CD14-positive monocyte (primary cell): ENCODE results near the gene NLRC3. TPM values are rescaled to one million over a fixed set of nuclear protein-coding genes. Genes with fewer than 3 reads are reported as not detected.

Experiments
- DNase-seq, 3 donors: peaks; one replicate each; pipeline ENCODE4 v3.0.0-alpha.2; 2011 to 2022
- H2AFZ ChIP-seq: 2 replicates; pipeline ENCODE4 v1.6.0; 2012; ENCODE audit warnings: mild to moderate bottlenecking, low read depth, low read length, inconsistent platforms; ENCODE audit not compliant: insufficient read depth, poor library complexity, severe bottlenecking
- H3K27ac ChIP-seq, 2 donors: 1 replicate in 1 of 2; 2 replicates in 1 of 2; pipeline ENCODE4 v1.5.1; 2012 to 2013; ENCODE audit warnings: low read length in 2 of 2, control low read depth in 1 of 2, inconsistent platforms in 1 of 2, low read depth in 1 of 2, mild to moderate bottlenecking in 1 of 2
- H3K27me3 ChIP-seq, 2 donors: one replicate each; pipeline versions ENCODE4 v1.6.0 to v1.6.1; 2011 to 2013; ENCODE audit warnings: low read length in 2 of 2; ENCODE audit not compliant: control insufficient read depth in 2 of 2, insufficient read depth in 2 of 2
- H3K36me3 ChIP-seq, 2 donors: replicated peaks in 1 of 2; 1 replicate in 1 of 2; 2 replicates in 1 of 2; pipeline versions ENCODE4 v1.5.1 to v1.6.1; 2012 to 2013; ENCODE audit warnings: low read length in 2 of 2, control low read depth in 1 of 2, inconsistent platforms in 1 of 2, mild to moderate bottlenecking in 1 of 2; ENCODE audit not compliant: insufficient read depth in 2 of 2, control insufficient read depth in 1 of 2
- H3K4me1 ChIP-seq, 2 donors: 1 replicate in 1 of 2; 2 replicates in 1 of 2; pipeline versions ENCODE4 v1.5.1 to v1.6.1; 2012 to 2013; ENCODE audit warnings: low read length in 2 of 2, control low read depth in 1 of 2, inconsistent platforms in 1 of 2, mild to moderate bottlenecking in 1 of 2, moderate library complexity in 1 of 2; ENCODE audit not compliant: insufficient read depth in 2 of 2, control insufficient read depth in 1 of 2
- H3K4me2 ChIP-seq: replicated peaks from 2 replicates; pipeline ENCODE3; 2012; ENCODE audit warnings: low read length, moderate library complexity, mild to moderate bottlenecking; ENCODE audit not compliant: poor library complexity, severe bottlenecking; ENCODE audit errors: extremely low read depth
- H3K4me3 ChIP-seq, 3 experiments: fragments of 200-600 bp in 1 of 3; sonication (generic) in 1 of 3; replicated peaks in 1 of 3; 1 replicate in 2 of 3; 2 replicates in 1 of 3; pipeline ENCODE4 v1.5.1; 2011 to 2013; ENCODE audit warnings: low read length in 3 of 3, mild to moderate bottlenecking in 3 of 3, control low read depth in 2 of 3, low read depth in 2 of 3, inconsistent platforms in 1 of 3, moderate library complexity in 1 of 3
- H3K79me2 ChIP-seq: 2 replicates; pipeline ENCODE4 v1.6.0; 2012; ENCODE audit warnings: mild to moderate bottlenecking, control low read depth, inconsistent platforms, low read length, moderate library complexity; ENCODE audit not compliant: insufficient read depth
- H3K9ac ChIP-seq: 2 replicates; pipeline ENCODE4 v1.6.0; 2017; ENCODE audit warnings: low read length, mild to moderate bottlenecking; ENCODE audit not compliant: insufficient read depth, poor library complexity, severe bottlenecking
- H3K9me3 ChIP-seq, 2 donors: replicated peaks in 1 of 2; 1 replicate in 1 of 2; 2 replicates in 1 of 2; pipeline versions ENCODE4 v1.5.1 to v1.6.1; 2012 to 2013; ENCODE audit warnings: low read length in 2 of 2, control low read depth in 1 of 2; ENCODE audit not compliant: control insufficient read depth in 1 of 2, insufficient read depth in 1 of 2
- H4K20me1 ChIP-seq: 2 replicates; pipeline ENCODE4 v1.6.0; 2012; ENCODE audit warnings: mild to moderate bottlenecking, low read length, control low read depth, moderate library complexity; ENCODE audit not compliant: insufficient read depth
- H3K27ac Mint-ChIP-seq, 7 donors: one replicate each; pipeline ENCODE4 v1.8.0; 2020; ENCODE audit warnings: mild to moderate bottlenecking in 7 of 7, mixed read lengths in 7 of 7, moderate library complexity in 6 of 7, inconsistent platforms in 2 of 7
- H3K27me3 Mint-ChIP-seq, 3 donors: one replicate each; pipeline ENCODE4 v1.8.0; 2021 to 2022; ENCODE audit warnings: low read depth in 3 of 3, mild to moderate bottlenecking in 3 of 3, mixed read lengths in 3 of 3, moderate library complexity in 3 of 3, inconsistent platforms in 1 of 3
- H3K36me3 Mint-ChIP-seq, 2 donors: one replicate each; pipeline ENCODE4 v1.8.0; 2020; ENCODE audit warnings: mixed read lengths in 2 of 2, inconsistent platforms in 1 of 2, mild to moderate bottlenecking in 1 of 2
- H3K4me1 Mint-ChIP-seq: one replicate; pipeline ENCODE4 v1.8.0; 2020; ENCODE audit warnings: mild to moderate bottlenecking, mixed read lengths
- H3K4me3 Mint-ChIP-seq, 2 donors: one replicate each; pipeline ENCODE4 v1.8.0; 2020; ENCODE audit warnings: mild to moderate bottlenecking in 2 of 2, mixed read lengths in 2 of 2, moderate library complexity in 1 of 2
- H3K9me3 Mint-ChIP-seq, 7 donors: one replicate each; pipeline ENCODE4 v1.8.0; 2020 to 2022; ENCODE audit warnings: mixed read lengths in 7 of 7, mild to moderate bottlenecking in 6 of 7, moderate library complexity in 6 of 7, inconsistent platforms in 2 of 7
- CTCF ChIP-seq: fragments of 200-600 bp; IDR thresholded peaks from one replicate; pipeline ENCODE4 v1.8.0; 2022; ENCODE audit warnings: antibody characterized with exemption, mild to moderate bottlenecking
- WGBS: methylation state at CpG from one replicate; pipeline ENCODE4 v1.1.5; 2013; ENCODE audit warnings: missing lambda C conversion rate; ENCODE audit not compliant: insufficient coverage; 5-methylcytosine and 5-hydroxymethylcytosine counted together
- intact Hi-C, 2 donors: fragments of 100-400 bp; cut with micrococcal nuclease; formaldehyde crosslinking; loops; one replicate each; pipeline versions ENCODE4 v1.15.0 to v1.15.1; 2023
- polyA plus RNA-seq, 3 donors: library from polyadenylated mRNA; depleted of rRNA in 1 of 3; unstranded in 2 of 3; stranded (reverse) in 1 of 3; fragments of 300-500 nt in 2 of 3; fragments of >200 nt in 1 of 3; fragmentation: Illumina TruSeq in 2 of 3; gene quantifications; 1 replicate in 2 of 3; 2 replicates in 1 of 3; pipeline ENCODE4 v1.2.3, GENCODE V29; 2012 to 2021

Gene NLRC3
- polyA plus RNA-seq, 3 donors, result 0.03 to 0.07 (median 0.06) TPM

GRCh38 chr16:3519581-3519980 is 57.6 kb downstream of the NLRC3 start:
- Mint-ChIP-seq H3K4me3 (no peak overlapping the region), H3K9me3 (no peaks in the 10 kb centered on the region), H3K4me1 (no peaks in the 10 kb centered on the region), H3K27ac (peak overlapping the region in 1 of 7 donors; percentile 50), H3K36me3 (peaks cover 27 to 34% of the 10 kb centered on the region in 2 donors), H3K27me3 (no peaks in the 10 kb centered on the region)
- H3K4me1 ChIP-seq, result no peaks in the 10 kb centered on the region
- no peak overlapping the region for H3K4me3 ChIP-seq
- H2AFZ ChIP-seq, result no peak overlapping the region
- TF ChIP-seq CTCF, result no peak
- no peaks in the 10 kb centered on the region for H3K27me3 ChIP-seq
- no peaks in the 10 kb centered on the region for H3K9me3 ChIP-seq
- 100% methylated on average over 2 of the region's 2 CpGs for WGBS
- no peak overlapping the region for H3K27ac ChIP-seq
- no peak for DNase-seq
- H3K79me2 ChIP-seq, result no peaks in the 10 kb centered on the region
- H3K9ac ChIP-seq, result no peak overlapping the region
- peaks cover 4 to 12% of the 10 kb centered on the region in 2 donors for H3K36me3 ChIP-seq
- H3K4me2 ChIP-seq, result no peak overlapping the region
- no peaks in the 10 kb centered on the region for H4K20me1 ChIP-seq
- intact Hi-C loops, result no loop called here

- Histone ChIP-seq H4K20me1 (no peaks in the 10 kb centered on the region), H3K4me2 (no peak overlapping the region), H3K4me3 (no peak overlapping the region), H3K27me3 (no peaks in the 10 kb centered on the region), H3K36me3 (peaks cover 4 to 18% of the 10 kb centered on the region in 2 donors), H3K27ac (no peak overlapping the region), H3K79me2 (no peaks in the 10 kb centered on the region), H3K9me3 (no peaks in the 10 kb centered on the region), H3K9ac (no peak overlapping the region), H3K4me1 (no peaks in the 10 kb centered on the region), H2AFZ (no peak overlapping the region)
- Mint-ChIP-seq H3K27me3 (no peaks in the 10 kb centered on the region), H3K9me3 (no peaks in the 10 kb centered on the region), H3K4me3 (no peak overlapping the region), H3K36me3 (peaks cover 27 to 34% of the 10 kb centered on the region in 2 donors), H3K27ac (peak overlapping the region in 2 of 7 donors; percentile 27 to 28), H3K4me1 (no peaks in the 10 kb centered on the region)
- no peak for TF ChIP-seq CTCF
- intact Hi-C loops, result no loop called here
- WGBS, result 100% methylated on average over 3 of the region's 8 CpGs
- no peak for DNase-seq
Measured at GRCh38 chr16:3518986-3519348, 58.2 kb downstream of the NLRC3 start.
